Stimulated activated CD4-positive, alpha-beta T cell treated with anti-CD3 and anti-CD28 coated beads, Interleukin-12 subunit alpha, Interleukin-12 subunit beta, amount 100 ng/mL, for 48 hours (primary cell): ENCODE results near the gene WBP1.
"Not testable (repeated sequence)": the region's sequence is repeated elsewhere in the genome, so short reads cannot be mapped to it uniquely, and the experiment has no call there.

Source experiments
- DNase-seq, 3 donors: peaks; one replicate each; pipeline ENCODE4 v3.0.0-alpha.2; 2020; ENCODE audit warnings: low read depth in 2 of 3, low spot score in 1 of 3

Gene WBP1

GRCh38 chr2:74458132-74458937 lies at the start of gene WBP1:
Gene WBP1, plus strand, starts transcription at chr2:74458438. Its CDS starts 165 bp downstream, at chr2:74458603.
- DNase-seq: peak; percentile 98 to 99 (median 98)

GRCh38 chr2:74413001-74413698 lies 45.1 kb upstream of the WBP1 start:
- no peak for DNase-seq

- DNase-seq: no peak
Observed at GRCh38 chr2:74414441-74414840, 43.8 kb upstream of the WBP1 start.

- no peak for DNase-seq
Observed at GRCh38 chr2:74414881-74415761, 43.1 kb upstream of the WBP1 start.

GRCh38 chr2:74415762-74416395 lies 42.4 kb upstream of the WBP1 start:
- DNase-seq: no peak

- DNase-seq: no peak
Observed at GRCh38 chr2:74416778-74417177, 41.5 kb upstream of the WBP1 start.

- DNase-seq: no peak
Observed at GRCh38 chr2:74417197-74417596, 41.0 kb upstream of the WBP1 start.

- no peak for DNase-seq
Observed at GRCh38 chr2:74417763-74418162, 40.5 kb upstream of the WBP1 start.

GRCh38 chr2:74418312-74418711 lies 39.9 kb upstream of the WBP1 start:
- DNase-seq: no peak

GRCh38 chr2:74419345-74419744 lies 38.9 kb upstream of the WBP1 start:
- no peak for DNase-seq

GRCh38 chr2:74420006-74420405 lies 38.2 kb upstream of the WBP1 start:
- DNase-seq: no peak

GRCh38 chr2:74420443-74421103 lies 37.7 kb upstream of the WBP1 start:
- not testable (repeated sequence) for DNase-seq

GRCh38 chr2:74421221-74421870 lies 36.9 kb upstream of the WBP1 start, which contains the start of the genes C2orf81 and WDR54:
Gene C2orf81, minus strand, starts transcription at chr2:74421619. Its CDS starts 59 bp downstream, at chr2:74421560.
Gene WDR54, plus strand, starts transcription at chr2:74421730. Its CDS starts 424 bp downstream, at chr2:74422154.
- DNase-seq: peak; percentile 88 to 93 (median 89)

GRCh38 chr2:74423231-74424095 lies 34.8 kb upstream of the WBP1 start:
- no peak for DNase-seq

GRCh38 chr2:74424139-74424992 lies 33.9 kb upstream of the WBP1 start:
- DNase-seq: no peak

- DNase-seq: no peak
Observed at GRCh38 chr2:74424995-74425406, 33.2 kb upstream of the WBP1 start.

GRCh38 chr2:74425523-74425922 lies 32.7 kb upstream of the WBP1 start:
- no peak for DNase-seq
